ENCODE data around the gene FAM184A.
"Not testable (repeated sequence)": the region's sequence is repeated elsewhere in the genome, so short reads cannot be mapped to it uniquely, and the experiment has no call there.

FAM184A gene, protein sequence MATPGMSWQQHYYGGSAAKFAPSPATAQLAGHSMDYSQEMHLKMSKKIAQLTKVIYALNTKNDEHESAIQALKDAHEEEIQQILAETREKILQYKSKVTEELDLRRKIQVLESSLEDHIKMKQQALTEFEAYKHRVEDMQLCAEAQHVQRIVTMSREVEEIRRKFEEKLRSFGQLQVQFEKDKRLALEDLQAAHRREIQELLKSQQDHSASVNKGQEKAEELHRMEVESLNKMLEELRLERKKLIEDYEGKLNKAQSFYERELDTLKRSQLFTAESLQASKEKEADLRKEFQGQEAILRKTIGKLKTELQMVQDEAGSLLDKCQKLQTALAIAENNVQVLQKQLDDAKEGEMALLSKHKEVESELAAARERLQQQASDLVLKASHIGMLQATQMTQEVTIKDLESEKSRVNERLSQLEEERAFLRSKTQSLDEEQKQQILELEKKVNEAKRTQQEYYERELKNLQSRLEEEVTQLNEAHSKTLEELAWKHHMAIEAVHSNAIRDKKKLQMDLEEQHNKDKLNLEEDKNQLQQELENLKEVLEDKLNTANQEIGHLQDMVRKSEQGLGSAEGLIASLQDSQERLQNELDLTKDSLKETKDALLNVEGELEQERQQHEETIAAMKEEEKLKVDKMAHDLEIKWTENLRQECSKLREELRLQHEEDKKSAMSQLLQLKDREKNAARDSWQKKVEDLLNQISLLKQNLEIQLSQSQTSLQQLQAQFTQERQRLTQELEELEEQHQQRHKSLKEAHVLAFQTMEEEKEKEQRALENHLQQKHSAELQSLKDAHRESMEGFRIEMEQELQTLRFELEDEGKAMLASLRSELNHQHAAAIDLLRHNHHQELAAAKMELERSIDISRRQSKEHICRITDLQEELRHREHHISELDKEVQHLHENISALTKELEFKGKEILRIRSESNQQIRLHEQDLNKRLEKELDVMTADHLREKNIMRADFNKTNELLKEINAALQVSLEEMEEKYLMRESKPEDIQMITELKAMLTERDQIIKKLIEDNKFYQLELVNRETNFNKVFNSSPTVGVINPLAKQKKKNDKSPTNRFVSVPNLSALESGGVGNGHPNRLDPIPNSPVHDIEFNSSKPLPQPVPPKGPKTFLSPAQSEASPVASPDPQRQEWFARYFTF

DNA sequence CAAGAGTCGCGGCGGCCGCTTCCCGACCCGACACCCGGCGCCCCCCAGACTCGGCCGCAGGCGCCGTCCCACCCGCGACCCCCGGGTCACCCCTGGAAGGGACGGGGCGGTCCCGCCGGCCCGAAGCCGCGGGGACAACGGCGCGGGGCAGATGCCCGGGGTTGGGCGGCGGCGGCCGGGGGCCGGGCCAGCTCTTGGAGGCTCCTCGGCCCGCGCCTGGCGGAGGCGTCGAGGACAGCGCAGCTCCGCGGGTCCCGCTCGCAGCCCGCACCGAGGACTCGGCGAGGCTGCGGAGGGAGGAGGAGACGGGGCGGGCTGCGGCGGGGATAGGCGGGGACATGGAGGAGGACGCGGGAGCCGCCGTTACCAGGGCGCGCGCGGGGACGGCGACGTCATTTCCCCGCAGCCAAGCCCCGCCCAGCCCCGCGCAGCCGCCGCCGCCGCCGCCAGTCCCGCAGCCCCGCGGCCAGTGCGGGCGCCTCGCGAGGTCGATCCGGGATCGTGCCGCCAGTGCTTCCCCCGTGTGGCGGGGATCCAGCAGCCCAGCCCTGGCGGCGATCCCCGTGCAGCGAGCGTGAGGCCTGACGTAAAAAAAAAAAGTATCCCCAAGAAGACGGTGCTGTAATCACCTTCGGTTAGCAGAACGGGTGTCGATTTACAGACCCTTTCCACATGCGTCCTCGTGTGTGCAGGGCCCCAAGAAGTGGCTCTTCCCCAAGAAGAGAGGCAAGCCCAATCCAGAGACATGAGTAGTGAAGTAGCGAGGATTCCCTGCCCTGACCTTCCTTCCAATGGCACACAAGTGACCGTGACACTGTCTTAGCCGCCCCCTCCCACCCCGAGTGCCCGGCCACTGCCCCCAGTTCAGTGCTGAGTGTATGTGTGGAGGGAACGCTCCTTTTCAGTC is at the start of gene FAM184A:
Gene FAM184A, minus strand, starts transcription at position 289 of the 907 bp plus-strand sequence. CDS start 365 bp downstream, outside the sequence.
- no peak for DNase-seq (ENCODE audit: low read depth, low spot score)
- no peak within 1 kb of the TSS for H3K27ac ChIP-seq

DNA sequence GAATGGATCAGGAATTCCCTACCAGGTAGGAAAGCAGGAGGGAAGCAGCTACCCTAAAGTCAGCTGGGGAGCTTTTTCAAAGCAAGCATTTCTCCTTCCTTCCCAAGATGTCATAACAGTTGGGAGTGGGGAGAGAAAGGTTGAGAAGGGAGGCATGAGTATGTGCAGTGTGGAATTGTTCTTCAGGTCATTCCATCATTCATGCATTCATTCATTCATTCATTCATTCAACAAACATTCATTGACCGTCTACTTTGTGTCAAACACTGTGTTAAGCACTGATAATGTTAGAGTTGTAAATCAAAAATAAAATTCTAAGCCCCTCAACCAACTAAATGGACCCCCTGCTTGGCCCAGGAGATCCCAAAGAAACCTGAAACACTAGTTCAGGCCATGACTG is 49.2 kb upstream of the FAM184A start:
- DNase-seq (ENCODE audit: low read depth, low spot score): no peak
- no peak overlapping the region for H3K27ac ChIP-seq

DNA sequence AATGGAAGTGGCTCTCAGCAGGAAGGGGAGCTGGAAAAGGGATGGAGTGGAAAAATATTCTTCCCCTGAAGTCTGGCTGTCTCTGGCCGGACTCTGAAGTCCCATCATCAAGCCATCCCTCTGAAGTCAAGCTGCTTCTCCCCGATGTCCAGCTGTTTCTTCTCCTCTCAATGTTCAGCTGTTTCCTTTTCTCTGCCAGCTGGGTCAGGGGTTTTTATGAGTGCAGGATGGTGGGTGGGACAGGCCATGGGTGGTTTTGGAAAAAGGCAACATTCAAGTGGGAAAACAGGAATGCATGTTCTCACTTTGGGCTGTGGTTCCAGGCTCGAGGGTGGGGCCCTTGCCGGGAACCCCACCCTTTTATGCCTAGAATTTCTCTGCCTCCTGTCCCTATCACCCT is 48.4 kb upstream of the FAM184A start:
- DNase-seq (ENCODE audit: low read depth, low spot score): no peak
- H3K27ac ChIP-seq: no peak overlapping the region

DNA sequence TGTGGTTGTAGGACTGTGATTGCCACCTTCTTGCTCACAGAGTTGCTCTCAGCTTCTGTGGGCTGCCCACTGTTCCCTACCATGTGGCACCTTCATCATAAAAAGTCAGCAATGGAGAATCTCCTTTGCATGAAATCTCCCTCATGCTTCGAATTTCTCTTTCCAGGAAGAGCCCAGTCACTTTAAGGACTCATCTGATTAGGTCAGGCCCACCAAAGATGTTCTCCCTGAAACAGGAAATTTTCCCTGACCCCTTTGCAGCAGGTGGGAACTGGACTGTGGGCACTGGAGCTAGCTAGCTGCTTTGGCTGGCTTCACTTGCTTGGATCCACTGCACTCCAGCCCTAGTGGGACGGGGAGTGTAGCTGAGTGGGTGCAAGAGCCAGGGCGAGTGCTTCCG is 47.7 kb upstream of the FAM184A start:
- H3K27ac ChIP-seq: no peak overlapping the region
- no peak for DNase-seq (ENCODE audit: low read depth, low spot score)

DNA sequence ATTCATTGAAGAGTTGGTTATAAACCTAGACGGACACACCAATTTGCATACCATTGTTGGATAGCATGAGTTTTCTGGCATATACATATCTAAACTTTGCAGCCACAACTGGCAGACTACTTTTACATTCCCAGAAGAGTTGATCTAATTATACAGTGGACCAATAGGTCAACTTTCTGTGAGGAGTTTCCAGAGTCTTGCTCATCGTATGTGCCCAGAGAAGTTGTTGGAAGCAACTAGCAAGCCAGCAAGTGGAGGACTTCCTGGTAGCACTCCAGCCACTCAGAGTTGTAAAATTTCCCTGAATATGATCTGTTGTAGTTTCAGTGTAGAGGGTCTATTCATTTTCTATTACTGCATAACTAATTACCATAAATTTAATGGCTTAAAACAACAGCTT is 47.1 kb upstream of the FAM184A start:
- DNase-seq (ENCODE audit: low read depth, low spot score): no peak
- H3K27ac ChIP-seq: no peak overlapping the region

DNA sequence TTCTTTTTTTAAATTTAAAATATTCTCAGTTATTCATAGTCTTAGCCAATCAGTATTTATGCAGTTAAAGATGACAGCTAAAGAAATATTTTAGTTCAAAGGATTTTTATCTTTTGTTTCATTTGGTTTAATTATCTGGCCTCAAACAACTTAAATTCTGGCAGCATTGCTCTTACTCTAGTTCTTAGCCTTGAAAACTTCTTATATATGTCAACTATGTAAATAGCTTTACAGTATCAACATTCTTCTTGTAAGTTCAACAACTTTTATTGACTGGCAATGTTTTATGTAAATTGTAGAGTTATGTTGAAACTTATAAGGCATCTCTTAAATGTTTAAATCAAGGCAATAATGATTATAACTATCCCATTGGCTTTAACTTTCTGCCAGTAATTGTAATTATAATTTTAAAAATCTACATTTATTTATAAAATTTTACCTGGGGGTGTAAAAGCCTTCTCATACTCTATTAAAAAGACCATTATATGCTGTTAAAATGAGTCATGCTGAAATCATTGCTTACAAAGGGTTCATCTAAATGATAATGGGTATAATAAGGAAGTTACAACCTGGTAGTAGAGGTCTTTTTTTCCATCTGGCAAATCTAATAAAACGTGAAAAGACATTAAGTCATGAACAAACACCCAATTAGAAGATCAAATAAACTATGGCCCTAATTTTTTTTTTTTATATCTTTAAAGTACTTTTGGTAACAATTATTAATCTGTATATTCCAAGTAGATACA is 45.8 kb upstream of the FAM184A start:
- no peak overlapping the region for H3K27ac ChIP-seq
- no peak for DNase-seq (ENCODE audit: low read depth, low spot score)

DNA sequence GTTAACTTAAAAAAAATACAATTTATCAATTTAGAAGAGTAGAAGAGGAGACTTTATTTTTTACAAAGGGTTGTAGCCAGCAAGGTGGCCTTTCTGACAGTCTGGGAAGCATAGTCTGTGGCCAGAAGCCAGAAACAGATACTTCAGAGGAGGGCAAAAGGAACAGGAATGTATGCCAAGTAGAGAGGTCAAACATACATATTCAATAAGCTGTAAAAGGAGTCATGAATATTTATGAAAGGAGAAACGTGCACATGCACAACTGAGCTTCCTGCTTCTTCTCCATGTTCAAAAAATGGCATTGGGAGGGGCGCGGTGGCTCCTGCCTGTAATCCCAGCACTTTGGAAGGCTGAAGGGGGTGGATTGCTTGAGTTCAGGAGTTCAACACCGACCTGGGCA is 43.9 kb upstream of the FAM184A start:
- no peak overlapping the region for H3K27ac ChIP-seq

DNA sequence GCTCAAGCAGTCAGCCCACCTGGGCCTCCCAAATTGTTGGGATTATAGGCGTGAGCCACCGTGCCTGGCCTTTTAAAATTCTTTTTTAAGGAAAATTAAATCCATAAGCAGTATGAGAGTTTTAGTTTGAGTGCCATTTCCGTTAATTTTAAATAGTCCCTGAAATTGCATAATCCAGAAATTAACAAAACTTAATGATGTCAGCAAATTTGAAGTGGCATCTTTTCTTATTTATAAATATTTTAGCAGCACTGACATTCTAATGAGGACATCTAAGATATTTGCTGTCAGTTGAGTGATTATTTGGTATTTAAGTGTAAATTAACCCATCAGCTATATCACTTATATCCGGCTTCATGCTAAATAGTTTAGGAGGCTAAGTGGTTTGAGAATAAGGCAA is 42.9 kb upstream of the FAM184A start:
- H3K27ac ChIP-seq: no peak overlapping the region
- no peak for DNase-seq (ENCODE audit: low read depth, low spot score)

More for the DNA sequence above, 43.9 kb upstream of the FAM184A start:
- DNase-seq (ENCODE audit: low read depth, low spot score): no peak

DNA sequence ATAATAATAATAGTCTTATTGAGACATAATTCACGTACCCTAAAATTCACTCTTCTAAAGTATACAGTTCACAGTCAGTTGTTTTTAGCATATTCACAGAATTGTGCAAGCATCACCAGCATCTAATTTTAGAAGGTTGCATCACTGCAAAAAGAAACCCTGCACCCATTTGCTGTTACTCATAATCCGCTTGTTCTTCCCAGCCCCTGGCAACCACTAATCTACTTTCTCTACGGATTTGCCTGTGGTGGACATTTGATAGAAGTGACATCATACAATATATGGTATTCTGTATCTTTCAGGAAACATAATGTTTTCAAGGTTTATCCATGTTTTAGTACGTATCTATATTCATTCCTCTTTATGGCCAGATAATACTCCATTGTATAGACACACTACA is 41.5 kb upstream of the FAM184A start:
- no peak overlapping the region for H3K27ac ChIP-seq
- DNase-seq (ENCODE audit: low read depth, low spot score): no peak

DNA sequence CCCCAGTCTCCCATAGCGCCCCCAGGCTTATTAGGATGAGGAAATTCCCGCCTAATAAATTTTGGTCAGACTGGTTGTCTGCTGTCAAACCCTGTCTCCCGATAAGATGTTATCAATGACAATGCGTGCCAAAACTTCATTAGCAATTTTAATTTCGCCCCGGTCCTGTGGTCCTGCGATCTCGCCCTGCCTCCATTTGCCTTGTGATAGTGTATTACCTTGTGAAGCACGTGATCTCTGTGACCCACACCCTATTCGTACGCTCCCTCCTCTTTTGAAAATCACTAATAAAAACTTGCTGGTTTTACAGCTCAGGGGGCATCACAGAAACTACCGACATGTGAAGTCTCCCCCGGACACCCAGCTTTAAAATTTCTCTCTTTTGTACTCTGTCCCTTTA is 40.6 kb upstream of the FAM184A start:
- not testable (repeated sequence) for H3K27ac ChIP-seq; DNase-seq (ENCODE audit: low read depth, low spot score)

DNA sequence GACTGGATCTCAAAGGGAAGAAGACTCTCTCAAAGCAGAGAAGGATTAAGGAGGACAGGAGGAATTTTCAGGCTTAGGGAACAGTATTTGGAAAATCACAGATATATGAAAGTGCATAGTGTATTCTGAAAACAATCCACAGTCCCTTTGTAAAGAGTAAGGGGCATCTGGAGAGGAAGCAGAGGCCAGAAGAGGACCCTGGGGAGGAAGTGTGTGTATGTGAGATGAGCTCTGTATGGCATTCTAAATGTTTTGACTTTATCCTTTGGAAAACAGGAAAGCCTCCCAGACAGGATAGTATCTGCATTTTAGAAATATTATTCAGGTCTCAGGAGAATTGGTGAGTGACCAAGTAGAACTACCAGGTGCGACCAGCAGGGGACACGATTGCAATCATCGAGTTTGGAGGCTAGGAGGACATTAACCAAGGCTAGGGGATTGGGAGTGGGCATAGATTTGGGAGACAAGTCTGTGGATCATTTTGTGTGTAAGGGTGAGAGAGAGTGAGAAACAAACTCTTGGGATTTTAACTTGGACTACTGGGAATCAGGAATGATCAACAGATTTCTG is 38.3 kb upstream of the FAM184A start:
- DNase-seq (ENCODE audit: low read depth, low spot score): no peak
- no peak overlapping the region for H3K27ac ChIP-seq

DNA sequence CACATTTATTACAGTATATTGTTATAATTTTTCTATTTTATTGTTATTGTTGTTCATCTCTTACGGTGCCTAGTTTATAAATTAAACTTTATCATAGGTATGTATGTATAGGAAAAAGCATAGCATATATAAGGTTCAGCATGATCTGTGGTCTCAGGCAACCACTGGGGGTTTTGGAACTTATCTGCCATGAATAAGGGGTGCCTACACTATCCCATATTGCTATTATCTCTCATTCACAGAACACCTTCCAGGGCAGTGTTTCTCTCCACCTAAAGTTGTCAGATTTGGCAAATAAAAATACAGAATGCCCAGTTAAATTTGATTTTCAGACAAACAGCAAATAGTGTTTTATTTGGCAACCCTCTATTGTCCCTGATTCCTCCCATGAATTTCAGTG is 35.5 kb upstream of the FAM184A start:
- no peak overlapping the region for H3K27ac ChIP-seq
- DNase-seq (ENCODE audit: low read depth, low spot score): no peak

DNA sequence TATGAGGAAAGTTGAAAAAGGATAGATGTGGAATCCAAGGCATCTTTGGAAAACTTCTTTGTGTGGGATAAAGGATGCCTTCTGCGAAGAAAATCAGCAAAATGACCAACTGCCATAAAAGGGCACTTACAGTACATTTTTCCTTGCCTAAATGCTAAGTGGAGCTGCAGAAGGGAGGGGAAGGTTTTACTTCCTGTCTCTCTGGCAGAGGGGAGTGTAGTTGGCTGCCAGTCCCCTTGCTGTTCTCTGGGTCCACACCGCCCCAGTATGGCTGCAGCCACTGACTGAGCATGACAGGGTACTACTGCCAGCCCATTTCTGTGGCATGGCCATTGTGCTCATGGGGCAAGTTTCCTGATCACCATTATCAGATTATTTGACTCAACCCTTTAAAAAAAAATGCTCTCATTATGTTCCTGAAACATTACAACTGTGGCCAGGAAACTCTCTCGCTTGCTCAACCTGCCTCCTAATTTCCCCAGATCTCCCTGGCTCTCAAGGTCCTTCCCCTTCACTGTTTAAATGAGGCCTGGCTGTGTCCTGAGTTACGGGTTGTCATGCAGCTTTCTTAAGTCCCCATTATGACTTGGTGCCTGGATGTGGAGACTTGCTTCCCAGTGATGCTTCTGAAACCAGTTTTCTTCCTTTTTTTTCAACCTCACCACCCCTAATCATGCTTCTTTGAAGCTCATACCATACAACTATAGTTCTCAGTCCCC is 34.5 kb upstream of the FAM184A start:
- no peak overlapping the region for H3K27ac ChIP-seq
- DNase-seq (ENCODE audit: low read depth, low spot score): no peak

DNA sequence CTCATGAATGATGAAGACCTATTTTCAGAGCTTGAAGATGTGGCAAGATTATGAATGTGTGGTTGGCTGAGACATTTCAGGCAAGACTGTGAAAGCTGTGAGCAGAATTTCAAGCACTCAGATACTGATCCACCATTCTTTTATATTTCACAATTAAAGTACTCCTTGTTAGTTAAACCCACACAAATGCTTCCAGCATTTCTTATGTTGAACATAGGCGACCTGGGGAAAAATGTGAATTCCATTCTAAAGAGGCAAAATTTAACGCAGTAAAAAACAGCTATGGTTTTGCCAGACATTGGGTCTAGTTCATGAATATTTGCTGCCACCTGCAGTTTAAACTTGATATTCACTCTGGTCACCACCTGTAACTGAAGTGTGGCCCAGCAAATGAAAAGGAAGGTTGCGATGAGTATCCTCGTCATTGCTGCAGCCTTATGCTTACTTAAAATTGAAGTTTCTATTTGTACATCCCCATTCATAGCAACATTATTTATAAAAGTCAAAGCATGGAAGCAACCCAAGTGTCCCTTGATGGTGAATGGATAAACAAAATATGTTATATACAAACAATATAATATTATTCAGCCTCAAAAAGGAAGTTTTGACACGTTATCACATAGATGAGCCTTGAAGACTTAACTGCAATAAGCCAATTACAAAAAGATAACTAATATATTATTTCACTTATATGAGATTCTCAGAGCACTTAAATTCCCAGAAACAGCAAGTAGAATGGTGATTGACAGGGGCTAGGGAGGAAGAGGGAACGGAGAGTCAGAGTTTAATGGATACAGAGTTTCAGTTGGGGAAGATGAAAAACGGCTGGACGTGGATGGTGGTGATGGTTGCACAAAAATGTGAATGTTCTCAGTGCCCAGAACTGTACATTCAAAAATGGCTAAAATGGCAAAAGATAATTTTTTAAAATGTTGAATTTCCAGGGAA is 32.4 kb upstream of the FAM184A start:
- DNase-seq (ENCODE audit: low read depth, low spot score): no peak
- no peak overlapping the region for H3K27ac ChIP-seq

DNA sequence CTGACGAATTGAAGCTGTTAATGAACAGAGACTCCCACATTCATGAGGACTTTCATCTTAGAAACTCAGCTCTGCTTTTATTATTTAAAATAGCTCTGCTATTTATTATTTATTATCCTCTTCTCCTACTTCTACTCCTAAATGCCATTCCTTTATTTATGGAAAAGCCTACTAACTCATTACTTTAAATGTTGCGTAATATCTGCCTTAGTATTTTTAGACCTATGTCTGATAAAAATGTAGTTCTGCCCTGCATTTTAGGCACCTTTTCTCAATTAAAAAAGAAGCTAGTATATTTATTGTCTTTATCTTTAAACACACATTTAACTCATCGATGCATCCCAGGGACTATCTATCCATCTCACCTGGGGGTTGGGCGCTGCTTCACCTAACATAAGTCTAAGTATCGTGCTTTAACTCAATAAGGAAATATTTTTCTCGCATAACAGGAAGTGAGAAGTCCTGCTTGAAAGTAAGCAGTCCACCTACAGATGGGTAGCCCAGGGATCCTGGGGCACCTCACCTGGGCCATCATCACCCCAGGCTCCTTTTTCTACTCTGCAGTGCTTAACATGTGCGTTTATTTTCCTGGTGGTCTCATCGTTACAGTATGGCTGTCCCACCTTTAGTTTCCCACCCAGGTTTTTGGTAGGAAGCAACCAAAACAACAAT is 31.3 kb upstream of the FAM184A start:
- DNase-seq (ENCODE audit: low read depth, low spot score): no peak
- no peak overlapping the region for H3K27ac ChIP-seq

DNA sequence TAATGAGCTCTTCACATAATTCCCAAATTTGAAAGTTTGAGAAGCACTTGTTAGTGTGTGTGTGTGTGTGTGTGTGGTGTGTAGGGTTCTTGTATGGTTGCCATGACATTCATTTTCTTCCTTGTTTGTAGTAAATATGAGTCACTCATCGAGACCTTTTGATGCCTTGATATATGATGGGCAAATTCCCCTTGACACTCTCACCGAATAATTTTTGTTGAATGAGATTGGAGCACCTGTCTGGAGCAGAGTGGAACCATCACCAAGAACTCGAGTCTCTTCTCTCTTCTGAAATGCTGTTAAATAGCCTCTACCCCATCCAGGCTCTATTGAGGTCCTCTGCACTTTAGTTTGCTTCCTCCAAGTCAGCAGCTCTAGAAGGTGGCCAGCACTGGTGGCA is 29.6 kb upstream of the FAM184A start:
- no peak overlapping the region for H3K27ac ChIP-seq
- DNase-seq (ENCODE audit: low read depth, low spot score): no peak

DNA sequence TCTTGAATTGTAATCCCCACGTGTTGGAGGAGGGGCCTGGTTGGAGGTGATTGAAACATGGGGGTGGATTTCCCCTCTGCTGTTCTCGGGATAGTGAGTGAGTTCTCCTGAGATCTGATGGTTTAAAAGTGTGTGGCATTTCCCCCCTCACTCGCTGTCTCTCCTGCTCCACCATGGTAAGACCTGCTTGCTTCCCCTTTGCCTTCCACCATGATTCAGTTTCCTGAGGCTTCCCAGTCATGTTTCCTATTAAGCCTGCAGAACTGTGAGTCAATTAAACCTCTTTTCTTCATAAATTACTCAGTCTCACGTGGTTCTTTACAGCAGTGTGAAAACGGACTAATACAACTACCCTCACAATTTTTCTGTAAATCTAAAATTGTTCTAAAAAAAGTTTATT is 26.8 kb upstream of the FAM184A start:
- DNase-seq (ENCODE audit: low read depth, low spot score): no peak
- H3K27ac ChIP-seq: no peak overlapping the region
